Calu3 (cell line): Measurements from ENCODE around the gene ASTN1. TPM values are rescaled to one million over a fixed set of nuclear protein-coding genes. Genes with fewer than 3 reads are reported as not detected.

ENCODE experiments used
- BruUV-seq: library from RNA; stranded (reverse); fragments of 400-500 nt; replicated peaks from 2 replicates; lab custom pipeline; 2021; lab: Mats Ljungman, UMichigan
- CTCF ChIA-PET: fragments of 300-600 bp; sonication (Branson Sonifier 250); formaldehyde crosslinking; loops from one replicate; lab custom pipeline; 2022; ENCODE audit warnings: antibody characterized with exemption; lab: Charles Lee
- DNase-seq: peaks from one replicate; pipeline ENCODE4 v3.0.0; 2022
- H3K27ac Mint-ChIP-seq: one replicate; pipeline ENCODE4 v1.8.0; 2022; ENCODE audit warnings: mixed read lengths; ENCODE audit not compliant: unreplicated experiment
- H3K27me3 Mint-ChIP-seq: one replicate; pipeline ENCODE4 v1.8.0; 2022; ENCODE audit warnings: mixed read lengths; ENCODE audit not compliant: unreplicated experiment
- H3K36me3 Mint-ChIP-seq: one replicate; pipeline ENCODE4 v1.8.0; 2022; ENCODE audit warnings: mild to moderate bottlenecking, moderate library complexity, mixed read lengths; ENCODE audit not compliant: insufficient read depth, unreplicated experiment
- H3K4me1 Mint-ChIP-seq: one replicate; pipeline ENCODE4 v1.8.0; 2022; ENCODE audit warnings: mild to moderate bottlenecking, low read depth, mixed read lengths; ENCODE audit not compliant: unreplicated experiment
- H3K4me3 Mint-ChIP-seq: one replicate; pipeline ENCODE4 v1.8.0; 2022; ENCODE audit warnings: mild to moderate bottlenecking, low read depth, moderate library complexity, mixed read lengths; ENCODE audit not compliant: unreplicated experiment
- H3K9me3 Mint-ChIP-seq: one replicate; pipeline ENCODE4 v1.8.0; 2022; ENCODE audit warnings: low read depth, mixed read lengths; ENCODE audit not compliant: unreplicated experiment
- intact Hi-C: fragments of 100-400 bp; cut with micrococcal nuclease; formaldehyde crosslinking; loops from one replicate; pipeline ENCODE4 v1.10.0; 2022; ENCODE audit not compliant: unreplicated experiment
- total RNA-seq: library from RNA; stranded (reverse); gene quantifications from 2 replicates; pipeline ENCODE4 v1.2.3, GENCODE V29; 2022
- TF ChIP-seq, protein P1 (sequence below): fragments of 200-600 bp; IDR thresholded peaks from one replicate; pipeline ENCODE4 v1.8.0; 2022; ENCODE audit warnings: antibody characterized with exemption; ENCODE audit not compliant: unreplicated experiment

ASTN1 gene
- total RNA-seq, 1 experiment from 2014 or later: not detected

DNA sequence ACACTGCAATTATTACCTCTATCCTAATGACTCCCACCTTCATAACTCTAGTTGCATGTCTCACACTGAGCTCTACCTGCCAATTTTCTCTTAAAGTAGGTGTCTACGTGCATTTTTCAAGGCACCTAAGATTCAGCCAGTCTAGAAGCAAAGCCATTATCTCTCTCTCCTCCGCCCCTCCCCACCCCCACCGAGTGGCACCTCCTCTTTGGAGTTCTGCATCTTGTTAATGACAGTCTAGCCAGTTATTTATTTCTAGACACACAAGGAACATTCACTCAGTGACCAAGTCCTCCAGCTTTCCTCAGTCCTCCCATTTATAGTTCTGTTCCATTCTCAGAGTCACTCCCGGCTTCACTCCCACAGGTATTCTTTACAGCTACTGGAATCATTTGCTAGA lies 47.6 kb downstream of the ASTN1 start:
- DNase-seq: no peak
- H3K27ac Mint-ChIP-seq: no peak overlapping the region
- TF ChIP-seq, protein P1, sequence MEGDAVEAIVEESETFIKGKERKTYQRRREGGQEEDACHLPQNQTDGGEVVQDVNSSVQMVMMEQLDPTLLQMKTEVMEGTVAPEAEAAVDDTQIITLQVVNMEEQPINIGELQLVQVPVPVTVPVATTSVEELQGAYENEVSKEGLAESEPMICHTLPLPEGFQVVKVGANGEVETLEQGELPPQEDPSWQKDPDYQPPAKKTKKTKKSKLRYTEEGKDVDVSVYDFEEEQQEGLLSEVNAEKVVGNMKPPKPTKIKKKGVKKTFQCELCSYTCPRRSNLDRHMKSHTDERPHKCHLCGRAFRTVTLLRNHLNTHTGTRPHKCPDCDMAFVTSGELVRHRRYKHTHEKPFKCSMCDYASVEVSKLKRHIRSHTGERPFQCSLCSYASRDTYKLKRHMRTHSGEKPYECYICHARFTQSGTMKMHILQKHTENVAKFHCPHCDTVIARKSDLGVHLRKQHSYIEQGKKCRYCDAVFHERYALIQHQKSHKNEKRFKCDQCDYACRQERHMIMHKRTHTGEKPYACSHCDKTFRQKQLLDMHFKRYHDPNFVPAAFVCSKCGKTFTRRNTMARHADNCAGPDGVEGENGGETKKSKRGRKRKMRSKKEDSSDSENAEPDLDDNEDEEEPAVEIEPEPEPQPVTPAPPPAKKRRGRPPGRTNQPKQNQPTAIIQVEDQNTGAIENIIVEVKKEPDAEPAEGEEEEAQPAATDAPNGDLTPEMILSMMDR: no peak
- CTCF ChIA-PET: no interaction called here
- peaks cover 66% of the 10 kb centered on the region for H3K27me3 Mint-ChIP-seq
- no peaks in the 10 kb centered on the region for H3K36me3 Mint-ChIP-seq
- H3K4me3 Mint-ChIP-seq: no peak overlapping the region
- H3K4me1 Mint-ChIP-seq: no peaks in the 10 kb centered on the region
- intact Hi-C loops: no loop called here
- H3K9me3 Mint-ChIP-seq: no peaks in the 10 kb centered on the region
- BruUV-seq: no TSS peak

DNA sequence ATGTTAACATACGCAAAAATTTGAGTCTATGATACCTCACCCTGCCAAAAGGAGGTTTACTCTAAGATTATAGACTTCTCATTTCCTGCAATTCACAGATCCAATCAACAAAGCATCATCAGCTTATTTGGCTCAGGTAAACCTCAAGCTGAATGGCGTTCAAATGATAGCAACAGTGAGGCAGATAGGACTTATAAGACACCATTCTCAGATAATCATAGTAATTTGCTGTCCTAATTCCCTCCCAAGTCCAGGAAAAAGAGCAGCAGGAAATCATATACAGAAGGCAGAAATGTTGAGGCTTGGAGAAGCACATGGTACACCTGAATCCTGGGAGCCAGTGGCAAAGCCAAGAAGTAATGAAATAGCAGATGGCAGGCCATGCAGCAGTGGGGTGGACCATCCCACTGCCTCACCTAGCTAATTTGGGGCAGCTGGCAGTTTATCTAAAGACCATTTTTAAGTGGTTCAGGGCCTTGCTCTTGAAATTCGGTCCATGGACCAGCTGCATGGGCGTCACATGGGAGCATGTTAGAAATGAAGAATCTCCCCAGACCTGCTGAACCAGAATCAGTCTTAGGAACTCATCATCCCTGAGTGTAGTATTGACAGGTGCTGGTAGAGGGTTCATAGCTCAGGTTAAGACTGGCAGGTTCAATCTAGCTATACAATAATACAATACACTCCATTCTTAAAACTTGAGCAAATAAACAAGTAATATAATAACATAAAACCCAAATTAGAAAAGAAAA lies 57.7 kb downstream of the ASTN1 start:
- CTCF ChIA-PET: no interaction called here
- no peak for DNase-seq
- no peaks in the 10 kb centered on the region for H3K36me3 Mint-ChIP-seq
- no peaks in the 10 kb centered on the region for H3K9me3 Mint-ChIP-seq
- no TSS peak for BruUV-seq
- TF ChIP-seq, protein P1: no peak
- no peak overlapping the region for H3K4me3 Mint-ChIP-seq
- no peaks in the 10 kb centered on the region for H3K4me1 Mint-ChIP-seq
- intact Hi-C loops: no loop called here
- peaks cover 68% of the 10 kb centered on the region for H3K27me3 Mint-ChIP-seq
- no peak overlapping the region for H3K27ac Mint-ChIP-seq

DNA sequence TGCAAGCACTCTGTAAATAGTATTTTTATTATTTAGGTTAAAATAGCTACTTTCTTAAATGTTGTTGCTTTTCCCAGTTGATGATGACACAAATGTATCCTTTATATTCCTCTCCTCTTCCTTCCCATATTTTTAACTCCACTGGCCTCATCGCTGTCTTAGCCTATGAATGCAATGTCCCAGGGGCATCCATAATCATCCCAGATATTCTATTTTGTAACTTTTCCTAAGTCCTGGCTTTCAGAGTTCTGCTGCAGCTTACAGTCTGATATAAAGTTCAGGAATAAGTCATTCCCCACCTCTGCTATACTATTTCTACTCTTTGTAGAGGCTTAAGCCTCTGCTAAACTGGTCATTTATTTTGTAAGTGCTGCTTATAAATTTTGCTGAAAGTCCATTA lies 58.3 kb downstream of the ASTN1 start:
- H3K27me3 Mint-ChIP-seq: peaks cover 66% of the 10 kb centered on the region
- no peak overlapping the region for H3K27ac Mint-ChIP-seq
- CTCF ChIA-PET: no interaction called here
- no peaks in the 10 kb centered on the region for H3K4me1 Mint-ChIP-seq
- no peaks in the 10 kb centered on the region for H3K36me3 Mint-ChIP-seq
- DNase-seq: no peak
- BruUV-seq: no TSS peak
- no peak overlapping the region for H3K4me3 Mint-ChIP-seq
- intact Hi-C loops: no loop called here
- TF ChIP-seq, protein P1: no peak
- no peaks in the 10 kb centered on the region for H3K9me3 Mint-ChIP-seq

DNA sequence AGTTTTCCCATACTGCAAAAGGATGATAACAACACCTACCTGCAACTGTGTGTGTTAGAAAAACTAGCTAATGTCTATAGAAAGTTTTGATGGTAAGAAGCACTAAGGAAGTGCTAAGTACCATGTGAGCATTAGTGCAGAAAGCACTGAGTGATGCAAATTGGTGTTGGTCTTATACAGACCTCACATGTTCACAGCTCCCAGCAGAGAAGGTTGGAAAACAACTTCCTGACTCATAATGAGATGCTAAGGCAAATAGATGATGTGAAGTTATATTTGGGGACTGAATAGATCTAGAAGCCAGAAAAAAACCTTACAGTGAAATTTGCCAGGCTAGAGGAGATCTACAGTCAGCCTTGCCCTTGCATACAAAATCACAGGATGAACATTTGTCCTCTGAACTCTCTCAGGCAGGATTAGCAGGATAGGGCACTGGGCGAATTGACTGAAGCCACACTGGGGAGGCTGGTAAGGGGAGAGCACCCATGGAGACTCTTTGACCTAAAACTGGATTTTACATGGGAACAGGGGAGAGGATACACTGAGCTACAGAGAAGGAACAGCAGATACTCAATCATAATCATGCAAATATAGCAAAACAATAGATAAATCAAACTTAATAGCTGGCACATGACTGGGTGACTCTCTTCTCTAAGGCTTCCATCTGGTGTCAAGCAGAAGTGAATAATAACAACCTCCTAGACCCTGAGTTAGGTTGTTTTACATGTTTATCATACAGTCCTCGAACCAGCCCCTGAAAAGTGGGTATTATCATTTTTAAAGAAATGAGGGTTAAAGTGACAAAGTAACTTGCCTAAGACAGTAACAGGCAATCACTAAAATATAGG lies 61.3 kb downstream of the ASTN1 start:
- CTCF ChIA-PET: interaction anchor here (0.6 kb wide), 1 partner anchor 176 kb away, joined by 4 read pairs; no protein-coding TSS in a partner anchor
- intact Hi-C loops: no loop called here
- peaks cover 43% of the 10 kb centered on the region for H3K27me3 Mint-ChIP-seq
- no peak overlapping the region for H3K27ac Mint-ChIP-seq
- H3K4me1 Mint-ChIP-seq: no peaks in the 10 kb centered on the region
- H3K36me3 Mint-ChIP-seq: no peaks in the 10 kb centered on the region
- TF ChIP-seq, protein P1: no peak
- DNase-seq: no peak
- H3K9me3 Mint-ChIP-seq: no peaks in the 10 kb centered on the region
- no peak overlapping the region for H3K4me3 Mint-ChIP-seq
- no TSS peak for BruUV-seq
